22Rv1 (cell line): ENCODE measurements around the gene SKAP2.

Experiments
- CTCF ChIP-seq: fragments of 450-650 bp; IDR thresholded peaks from 2 replicates; pipeline ENCODE4 v1.5.1; 2017; ENCODE audit warnings: mild to moderate bottlenecking
- ZFX ChIP-seq: fragments of 450-650 bp; IDR thresholded peaks from 2 replicates; pipeline ENCODE4 v1.6.1; 2017; ENCODE audit warnings: antibody characterized with exemption, borderline replicate concordance

DNA sequence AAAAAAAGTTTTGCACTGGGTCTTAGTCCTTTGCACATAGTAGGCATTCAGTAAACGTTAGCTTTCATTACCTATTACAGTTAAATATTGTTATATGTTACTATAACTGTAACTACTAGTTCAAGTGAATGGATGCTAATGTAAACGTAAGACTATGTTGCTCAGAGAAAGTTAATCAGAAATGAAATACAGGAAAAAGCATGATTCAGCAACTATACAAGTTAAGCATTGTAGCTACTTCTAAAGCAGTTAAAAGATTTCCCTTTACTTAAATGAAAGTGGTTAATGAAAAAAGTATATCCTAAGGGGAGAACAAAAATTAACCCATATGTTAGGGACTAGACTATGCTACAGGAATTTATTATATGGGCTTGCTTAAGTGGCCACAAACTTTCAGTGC is 121.2 kb downstream of the SKAP2 start:
- no peak for TF ChIP-seq CTCF
- no peak for TF ChIP-seq ZFX
